Measurements from ENCODE around the gene CLDN7. TPM values are rescaled to one million over a fixed set of nuclear protein-coding genes. Genes with fewer than 3 reads are reported as not detected.

Gene CLDN7
- total RNA-seq, 1 experiment from 2014 or later, result 147 TPM

- Histone ChIP-seq H3K9me2 (replicated peaks; ENCODE audit: low read length) (no peaks in the 10 kb centered on the region), H3K9ac (ENCODE audit: low read length) (peak within 1 kb of the TSS; percentile 100), H3K9me3 (ENCODE audit: low read length) (no peaks in the 10 kb centered on the region), H3K4me1 (ENCODE audit: insufficient read depth, low read length) (peaks cover 23% of the 10 kb centered on the region; the same call in 1 of the 2 replicates), H3F3A (ENCODE audit: low read length, unreplicated experiment) (peaks cover 3% of the 10 kb centered on the region), H3K36me3 (ENCODE audit: low read depth, low read length) (peaks cover 28% of the 10 kb centered on the region), H3K27ac (ENCODE audit: low read length) (peak within 1 kb of the TSS; percentile 97), H2AFZ (ENCODE audit: low read length) (peak within 1 kb of the TSS; percentile 86), H4K20me1 (ENCODE audit: low read length) (peaks cover 28% of the 10 kb centered on the region), H3K79me2 (ENCODE audit: low read length) (peaks cover 44% of the 10 kb centered on the region), H3K27me3 (ENCODE audit: low read length) (no peaks in the 10 kb centered on the region), H3K4me2 (ENCODE audit: low read length) (peak within 1 kb of the TSS; percentile 94), H3K4me3 (ENCODE audit: low read length) (peak within 1 kb of the TSS; percentile 85)
- intact Hi-C loops (cut with micrococcal nuclease), result loop anchor here (5.0 kb wide), 2 partner anchors 65 to 260 kb away; partner anchors contain the start of gene GABARAP
- ChIA-PET CTCF (no interaction called here), POLR2A (ENCODE audit: unreplicated experiment) (no interaction called here)
- BruUV-seq (replicated peaks), result no TSS peak
- no peak for TF ChIP-seq EZH2phosphoT487 (IDR thresholded peaks at IDR 0.05; ENCODE audit: borderline replicate concordance, low read length)
- TF ChIP-seq EZH2 (IDR thresholded peaks at IDR 0.05; ENCODE audit: low read length, unreplicated experiment), result no peak
- DNase-seq (peak; percentile 99), ATAC-seq (peak; percentile 75)
Measured at GRCh38 chr17:7306911-7307685, 44.8 kb upstream of the CLDN7 start, which contains the start of gene EIF5A. EIF5A (plus strand) TSS chr17:7307628; CDS start chr17:7309636, 2,008 bp downstream.

- no peak for DNase-seq
- TF ChIP-seq CTCF (conservative IDR thresholded peaks at IDR 0.05; ENCODE audit: low read depth, low read length) (no peak), EZH2 (IDR thresholded peaks at IDR 0.05; ENCODE audit: low read length, unreplicated experiment) (no peak), EZH2phosphoT487 (IDR thresholded peaks at IDR 0.05; ENCODE audit: borderline replicate concordance, low read length) (no peak)
- no TSS peak for BruUV-seq (replicated peaks)
- no peak overlapping the region for H2AFZ ChIP-seq (ENCODE audit: low read length)
- no peaks in the 10 kb centered on the region for H3K9me2 ChIP-seq (replicated peaks; ENCODE audit: low read length)
- no peak overlapping the region for H3K4me3 ChIP-seq (ENCODE audit: low read length)
- H3K36me3 ChIP-seq (ENCODE audit: low read depth, low read length), result peaks cover 2% of the 10 kb centered on the region; the same call in 1 of the 2 replicates
- no peaks in the 10 kb centered on the region for H3K9me3 ChIP-seq (ENCODE audit: low read length)
- ChIA-PET POLR2A (ENCODE audit: unreplicated experiment) (no interaction called here), CTCF (no interaction called here)
- peaks cover 2% of the 10 kb centered on the region for H4K20me1 ChIP-seq (ENCODE audit: low read length)
- H3K9ac ChIP-seq (ENCODE audit: low read length), result no peak overlapping the region
- intact Hi-C loops (cut with micrococcal nuclease), result no loop called here
- no peak overlapping the region for H3K4me2 ChIP-seq (ENCODE audit: low read length)
- H3K27ac ChIP-seq (ENCODE audit: low read length), result no peak overlapping the region
- H3K79me2 ChIP-seq (ENCODE audit: low read length), result peaks cover 18% of the 10 kb centered on the region
- no peak for ATAC-seq
- H3K4me1 ChIP-seq (ENCODE audit: insufficient read depth, low read length), result peaks cover 5% of the 10 kb centered on the region; the same call in 1 of the 2 replicates
- H3K27me3 ChIP-seq (ENCODE audit: low read length), result no peaks in the 10 kb centered on the region
- no peaks in the 10 kb centered on the region for H3F3A ChIP-seq (ENCODE audit: low read length, unreplicated experiment)
Measured at GRCh38 chr17:7304179-7304578, 41.9 kb upstream of the CLDN7 start.

- H3K9ac ChIP-seq (ENCODE audit: low read length), result no peak overlapping the region; the same call in 1 of the 2 replicates
- POLR2A ChIA-PET (ENCODE audit: unreplicated experiment), result interaction anchor here (0.6 kb wide), 1 partner anchor 11 kb away, joined by 3 read pairs; no protein-coding TSS in a partner anchor
- no peak overlapping the region for H3K27ac ChIP-seq (ENCODE audit: low read length)
- H3K4me3 ChIP-seq (ENCODE audit: low read length), result peak overlapping the region; percentile 46; the same call in 1 of the 2 replicates
- no peaks in the 10 kb centered on the region for H4K20me1 ChIP-seq (ENCODE audit: low read length)
- no peaks in the 10 kb centered on the region for H3K79me2 ChIP-seq (ENCODE audit: low read length)
- BruUV-seq (replicated peaks), result no TSS peak
- H3K36me3 ChIP-seq (ENCODE audit: low read depth, low read length), result no peaks in the 10 kb centered on the region
- peak overlapping the region; percentile 77 for H3K4me2 ChIP-seq (ENCODE audit: low read length)
- H3F3A ChIP-seq (ENCODE audit: low read length, unreplicated experiment), result no peaks in the 10 kb centered on the region
- intact Hi-C loops (cut with micrococcal nuclease), result loop anchor here (1.0 kb wide), 1 partner anchor 15 kb away; the partner anchor contains the start of gene SLC2A4
- H3K9me3 ChIP-seq (ENCODE audit: low read length), result no peaks in the 10 kb centered on the region
- CTCF ChIA-PET, result interaction anchor here (0.6 to 1.5 kb wide), 5 partner anchors 10 to 251 kb away, joined by 3 to 14 read pairs (median 4); partner anchors contain the start of gene SLC2A4
- H2AFZ ChIP-seq (ENCODE audit: low read length), result peak overlapping the region; percentile 74
- TF ChIP-seq EZH2 (IDR thresholded peaks at IDR 0.05; ENCODE audit: low read length, unreplicated experiment) (no peak), CTCF (conservative IDR thresholded peaks at IDR 0.05; ENCODE audit: low read depth, low read length) (peak; percentile 86)
- no peaks in the 10 kb centered on the region for H3K9me2 ChIP-seq (replicated peaks; ENCODE audit: low read length)
- DNase-seq (peak; percentile 83), ATAC-seq (peak; percentile 78)
- peaks cover 7% of the 10 kb centered on the region; the same call in 1 of the 2 replicates for H3K4me1 ChIP-seq (ENCODE audit: insufficient read depth, low read length)
- H3K27me3 ChIP-seq (ENCODE audit: low read length), result no peaks in the 10 kb centered on the region
Measured at GRCh38 chr17:7296189-7296861, 34.0 kb upstream of the CLDN7 start.
